ENCODE measurements around the gene CAMK2A. TPM values are rescaled to one million over a fixed set of nuclear protein-coding genes. Genes with fewer than 3 reads are reported as not detected.

Gene CAMK2A
- total and polyA plus RNA-seq, 2 experiments from 2014 or later, result 11.8 to 47.7 TPM

DNA sequence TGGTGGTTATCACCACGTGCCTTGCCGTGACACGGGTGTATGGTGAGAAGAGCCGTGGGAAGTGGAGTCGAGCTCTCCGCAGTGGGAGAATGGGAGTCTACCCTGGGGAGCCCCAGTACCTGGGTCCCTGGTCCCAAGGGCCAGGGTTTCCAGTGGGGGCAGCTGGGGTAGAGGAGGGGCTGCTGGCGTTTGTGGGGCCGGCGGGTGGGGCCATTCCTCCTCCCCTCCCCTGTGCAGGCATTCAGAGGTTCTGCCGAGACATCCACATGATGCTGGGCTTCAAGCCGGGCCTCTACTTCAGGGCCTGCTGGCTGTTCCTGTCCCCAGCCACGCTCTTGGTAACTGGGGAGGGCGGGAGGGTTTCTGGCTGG lies 85.0 kb downstream of the CAMK2A start:
- H3K4me3 ChIP-seq, result no peak overlapping the region
- no peak for DNase-seq (ENCODE audit: low read depth in 1 of 2, low spot score in 1 of 2)
- H3K9me3 ChIP-seq (ENCODE audit: low read depth), result no peaks in the 10 kb centered on the region
- TF ChIP-seq, protein P1, sequence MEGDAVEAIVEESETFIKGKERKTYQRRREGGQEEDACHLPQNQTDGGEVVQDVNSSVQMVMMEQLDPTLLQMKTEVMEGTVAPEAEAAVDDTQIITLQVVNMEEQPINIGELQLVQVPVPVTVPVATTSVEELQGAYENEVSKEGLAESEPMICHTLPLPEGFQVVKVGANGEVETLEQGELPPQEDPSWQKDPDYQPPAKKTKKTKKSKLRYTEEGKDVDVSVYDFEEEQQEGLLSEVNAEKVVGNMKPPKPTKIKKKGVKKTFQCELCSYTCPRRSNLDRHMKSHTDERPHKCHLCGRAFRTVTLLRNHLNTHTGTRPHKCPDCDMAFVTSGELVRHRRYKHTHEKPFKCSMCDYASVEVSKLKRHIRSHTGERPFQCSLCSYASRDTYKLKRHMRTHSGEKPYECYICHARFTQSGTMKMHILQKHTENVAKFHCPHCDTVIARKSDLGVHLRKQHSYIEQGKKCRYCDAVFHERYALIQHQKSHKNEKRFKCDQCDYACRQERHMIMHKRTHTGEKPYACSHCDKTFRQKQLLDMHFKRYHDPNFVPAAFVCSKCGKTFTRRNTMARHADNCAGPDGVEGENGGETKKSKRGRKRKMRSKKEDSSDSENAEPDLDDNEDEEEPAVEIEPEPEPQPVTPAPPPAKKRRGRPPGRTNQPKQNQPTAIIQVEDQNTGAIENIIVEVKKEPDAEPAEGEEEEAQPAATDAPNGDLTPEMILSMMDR (IDR thresholded peaks at IDR 0.05; ENCODE audit: low read depth, low read length), result no peak
- H3K27me3 ChIP-seq, result peaks cover 8% of the 10 kb centered on the region
- H3K4me1 ChIP-seq (ENCODE audit: low read depth), result peaks cover 5% of the 10 kb centered on the region
- no peak overlapping the region for H3K27ac ChIP-seq
- H3K36me3 ChIP-seq, result no peaks in the 10 kb centered on the region

- DNase-seq (ENCODE audit: low read depth in 1 of 2, low spot score in 1 of 2), result no peak
- peaks cover 5% of the 10 kb centered on the region for H3K4me1 ChIP-seq (ENCODE audit: low read depth)
- TF ChIP-seq, protein P1 (IDR thresholded peaks at IDR 0.05; ENCODE audit: low read depth, low read length), result no peak
- H3K27me3 ChIP-seq, result peaks cover 14% of the 10 kb centered on the region
- no peaks in the 10 kb centered on the region for H3K9me3 ChIP-seq (ENCODE audit: low read depth)
- no peak overlapping the region for H3K27ac ChIP-seq
- no peaks in the 10 kb centered on the region for H3K36me3 ChIP-seq
- H3K4me3 ChIP-seq, result no peak overlapping the region
Observed at GRCh38 chr5:150203832-150204589, 85.6 kb downstream of the CAMK2A start.

- TF ChIP-seq, protein P1 (IDR thresholded peaks at IDR 0.05; ENCODE audit: low read depth, low read length), result no peak
Observed at GRCh38 chr5:150202501-150202900, 87.1 kb downstream of the CAMK2A start.

GRCh38 chr5:150197476-150197875 lies 92.1 kb downstream of the CAMK2A start:
- H3K4me3 ChIP-seq, result no peak overlapping the region
- TF ChIP-seq, protein P1 (IDR thresholded peaks at IDR 0.05; ENCODE audit: low read depth, low read length), result no peak
- no peak for DNase-seq (ENCODE audit: low read depth in 1 of 2, low spot score in 1 of 2)
- H3K27me3 ChIP-seq, result peaks cover 23% of the 10 kb centered on the region
- no peaks in the 10 kb centered on the region for H3K4me1 ChIP-seq (ENCODE audit: low read depth)
- H3K9me3 ChIP-seq (ENCODE audit: low read depth), result no peaks in the 10 kb centered on the region
- no peak overlapping the region for H3K27ac ChIP-seq
- H3K36me3 ChIP-seq, result no peaks in the 10 kb centered on the region

More at GRCh38 chr5:150202501-150202900, 87.1 kb downstream of the CAMK2A start:
- Histone ChIP-seq H3K27ac (no peak overlapping the region), H3K36me3 (no peaks in the 10 kb centered on the region), H3K27me3 (peaks cover 16% of the 10 kb centered on the region), H3K9me3 (ENCODE audit: low read depth) (no peaks in the 10 kb centered on the region), H3K4me1 (ENCODE audit: low read depth) (peaks cover 5% of the 10 kb centered on the region), H3K4me3 (no peak overlapping the region)
- no peak for DNase-seq (ENCODE audit: low read depth in 1 of 2, low spot score in 1 of 2)

DNA sequence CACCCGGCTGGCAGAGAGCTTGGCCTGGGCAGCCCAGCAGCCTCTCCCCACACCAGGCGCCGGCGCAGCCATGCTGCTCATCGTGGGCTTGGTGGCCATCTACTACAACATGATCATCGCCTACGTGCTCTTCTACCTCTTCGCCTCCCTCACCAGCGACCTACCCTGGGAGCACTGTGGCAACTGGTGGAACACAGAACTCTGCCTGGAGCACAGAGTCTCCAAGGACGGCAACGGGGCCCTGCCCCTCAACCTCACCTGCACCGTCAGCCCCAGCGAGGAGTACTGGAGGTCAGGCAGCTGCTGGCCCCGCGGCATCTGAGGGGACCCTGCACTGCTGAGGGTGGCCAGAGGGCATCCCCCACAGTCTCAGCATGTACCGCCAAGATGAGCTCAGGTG lies 92.6 kb downstream of the CAMK2A start:
- no peak overlapping the region for H3K4me3 ChIP-seq
- H3K27me3 ChIP-seq, result peaks cover 27% of the 10 kb centered on the region
- H3K4me1 ChIP-seq (ENCODE audit: low read depth), result no peaks in the 10 kb centered on the region
- TF ChIP-seq, protein P1 (IDR thresholded peaks at IDR 0.05; ENCODE audit: low read depth, low read length), result no peak
- H3K36me3 ChIP-seq, result no peaks in the 10 kb centered on the region
- H3K27ac ChIP-seq, result no peak overlapping the region
- no peak for DNase-seq (ENCODE audit: low read depth in 1 of 2, low spot score in 1 of 2)
- no peaks in the 10 kb centered on the region for H3K9me3 ChIP-seq (ENCODE audit: low read depth)

All from cardiac muscle cell (in vitro differentiated cells and primary cell).